GM21529 (cell line): Measurements from ENCODE around the gene NEUROD4.

Source experiments
- ATAC-seq: cut with Tn5 transposase; IDR thresholded peaks from one replicate; pipeline ENCODE4 v1.9.1; 2021; ENCODE audit not compliant: unreplicated experiment

The NEUROD4 gene

DNA sequence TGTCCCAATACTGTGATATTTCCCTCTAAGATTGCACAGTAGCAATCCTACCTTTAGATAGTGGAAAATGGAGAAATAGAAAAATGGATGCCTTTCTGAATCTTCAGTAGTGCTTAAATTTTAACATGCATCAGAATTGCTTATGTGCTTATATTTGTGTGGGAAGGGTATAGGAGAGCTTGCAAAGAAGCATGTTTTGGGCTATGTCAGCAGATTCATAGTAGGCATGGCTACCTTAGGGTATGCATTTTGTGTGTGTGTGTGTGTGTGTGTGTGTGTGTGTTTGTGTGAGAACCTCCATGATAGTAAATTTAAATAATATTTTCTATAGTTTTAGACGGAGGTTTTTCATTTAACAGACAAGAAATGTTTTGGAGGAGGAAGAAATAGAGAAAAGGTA is 38.3 kb downstream of the NEUROD4 start:
- no peak for ATAC-seq

- no peak for ATAC-seq
These were observed 39.0 kb downstream of the NEUROD4 start for GRCh38 chr12:55058776-55059175.

GRCh38 chr12:55060470-55060869 is 40.7 kb downstream of the NEUROD4 start:
- ATAC-seq: peak; percentile 99

DNA sequence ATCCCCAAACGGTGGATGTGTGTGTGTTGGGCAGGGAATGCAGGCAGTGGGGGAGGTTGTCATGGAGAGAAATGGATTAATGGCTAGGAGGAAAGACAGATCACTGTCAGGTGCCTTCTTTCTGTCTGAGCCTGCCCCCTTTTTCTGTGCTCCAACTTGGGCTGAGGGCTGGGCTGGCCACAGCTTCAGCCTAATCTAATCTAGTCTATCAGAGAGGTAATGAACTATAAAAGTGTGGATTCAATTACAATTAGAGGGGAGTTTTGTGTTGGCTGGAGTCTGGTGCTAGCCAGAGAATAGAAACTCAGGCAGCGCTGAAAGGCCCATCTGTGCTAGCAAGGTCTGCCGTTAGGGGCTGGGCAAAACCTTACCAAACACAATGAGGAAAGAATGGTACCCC is 41.2 kb downstream of the NEUROD4 start:
- no peak for ATAC-seq

DNA sequence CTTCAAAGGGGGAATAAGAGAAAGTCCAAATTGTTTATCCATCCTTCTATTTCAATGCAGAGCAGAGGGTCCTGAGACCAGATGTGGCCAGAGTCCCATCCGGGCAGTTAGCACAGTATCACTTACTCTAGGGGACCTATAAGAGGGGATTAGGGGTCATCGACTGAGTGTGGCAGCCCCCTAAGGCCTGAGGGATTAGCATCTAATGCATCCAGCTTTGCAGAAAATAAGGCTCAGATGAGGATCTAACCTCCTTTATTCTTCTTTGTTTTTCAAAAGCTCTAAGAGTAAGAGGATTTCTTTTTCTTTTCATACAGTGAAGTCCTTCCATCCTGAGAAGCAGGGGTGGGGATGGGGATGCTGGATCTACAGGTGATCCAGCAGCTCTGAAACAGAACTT is 43.5 kb downstream of the NEUROD4 start:
- ATAC-seq: no peak

- ATAC-seq: no peak
These were observed 45.8 kb downstream of the NEUROD4 start for GRCh38 chr12:55065535-55065934.

- ATAC-seq: no peak
These were observed 47.9 kb downstream of the NEUROD4 start for GRCh38 chr12:55067701-55068100.

DNA sequence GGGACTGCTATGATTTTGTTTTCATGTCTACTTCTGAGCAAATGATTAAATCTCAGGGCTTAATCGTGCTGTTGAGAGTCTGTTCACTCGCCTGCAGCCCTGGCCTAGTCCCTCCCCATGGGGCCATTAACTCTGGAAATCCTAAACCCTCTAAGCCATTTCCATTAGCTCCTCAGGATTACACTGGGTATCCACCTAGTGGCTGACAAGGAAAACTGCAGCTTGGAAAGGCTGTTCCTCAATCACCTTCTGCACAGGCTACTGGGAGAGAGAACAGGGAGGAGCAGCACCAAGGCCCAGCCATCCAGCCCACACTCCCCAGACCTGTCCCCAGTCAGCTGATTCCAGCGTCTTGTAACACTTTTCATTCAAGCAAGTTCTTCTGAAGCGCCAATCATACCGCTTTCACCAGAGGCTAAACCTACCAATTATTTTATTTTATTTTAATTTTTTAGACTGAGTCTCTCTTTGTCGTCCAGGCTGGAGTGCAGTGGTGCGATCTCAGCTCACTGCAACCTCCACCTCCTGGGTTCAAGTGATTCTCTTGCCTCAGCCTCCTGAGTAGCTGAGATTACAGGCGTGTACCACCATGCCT is 48.7 kb downstream of the NEUROD4 start:
- no peak for ATAC-seq

GRCh38 chr12:55072083-55072482 is 52.3 kb downstream of the NEUROD4 start:
- ATAC-seq: peak; percentile 63

DNA sequence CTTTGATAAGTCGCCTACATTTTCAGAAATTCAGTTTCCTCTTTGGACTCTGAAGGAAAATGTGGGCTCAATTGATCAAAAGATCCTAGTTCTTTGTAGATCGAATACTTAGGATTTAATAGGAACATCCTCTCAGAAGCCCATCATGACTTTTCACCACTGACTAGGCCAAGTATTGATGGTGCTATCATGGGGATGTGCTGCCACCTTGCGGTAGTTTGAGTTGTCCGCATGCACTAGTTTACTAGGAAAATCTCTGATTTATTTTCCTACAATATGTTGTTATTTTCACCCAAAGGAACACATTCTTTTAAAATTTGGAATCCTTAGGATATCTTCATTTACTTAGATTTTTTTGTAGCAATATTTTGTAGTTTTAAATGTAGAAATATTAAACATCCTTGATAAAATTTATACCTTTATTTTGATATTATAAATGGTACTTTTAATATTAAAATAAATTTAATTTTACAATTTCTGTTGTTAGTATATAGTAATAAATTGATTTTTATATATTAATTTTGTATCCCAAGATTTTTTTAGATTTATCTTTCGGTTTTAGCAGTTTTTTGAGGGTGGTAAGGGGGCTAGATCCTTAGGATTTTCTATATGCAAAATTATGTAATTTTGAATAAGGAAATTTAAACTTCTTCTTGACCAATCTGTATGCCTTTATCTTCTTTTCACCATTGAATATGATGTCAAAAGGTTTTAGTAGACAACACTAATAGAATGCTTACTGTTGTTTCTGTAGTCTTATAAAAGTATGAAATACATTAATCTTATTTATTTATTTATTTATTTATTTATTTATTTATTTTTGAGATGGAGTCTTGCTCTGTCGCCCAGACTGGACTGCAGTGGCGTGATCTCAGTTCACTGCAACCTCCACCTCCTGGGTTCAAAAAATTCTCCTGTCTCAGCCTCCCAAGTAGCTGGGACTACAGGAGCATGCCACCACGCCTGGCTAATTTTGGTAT is 53.6 kb downstream of the NEUROD4 start:
- peak; percentile 66 for ATAC-seq

- ATAC-seq: no peak
These were observed 55.0 kb downstream of the NEUROD4 start for GRCh38 chr12:55074806-55075205.
